Upper lobe of left lung (tissue), 4 donors: Measurements from ENCODE around the gene ADAM22.

Source experiments
- EP300 ChIP-seq, 4 donors: sonication (generic); formaldehyde crosslinking; IDR thresholded peaks; one replicate each; pipeline ENCODE4 v1.5.1; 2017; ENCODE audit warnings: antibody characterized with exemption in 4 of 4, control low read depth in 2 of 4
- POLR2A ChIP-seq, 4 donors: fragments of 450-650 bp; IDR thresholded peaks; one replicate each; pipeline ENCODE4 v1.5.1; 2016 to 2017; ENCODE audit warnings: antibody characterized with exemption in 4 of 4, mild to moderate bottlenecking in 2 of 4
- POLR2AphosphoS5 ChIP-seq, 2 donors: sonication (generic); formaldehyde crosslinking; IDR thresholded peaks; one replicate each; pipeline ENCODE4 v1.5.1; 2017; ENCODE audit warnings: antibody characterized with exemption in 2 of 2
- TF ChIP-seq, protein P1 (sequence below), 6 experiments: fragments of 450-650 bp in 4 of 6; fragments of 200-600 bp in 2 of 6; sonication (generic) in 2 of 6; IDR thresholded peaks; one replicate each; pipeline ENCODE4 v1.5.1; 2016 to 2019; ENCODE audit warnings: antibody characterized with exemption in 6 of 6

- TF ChIP-seq, protein P1, sequence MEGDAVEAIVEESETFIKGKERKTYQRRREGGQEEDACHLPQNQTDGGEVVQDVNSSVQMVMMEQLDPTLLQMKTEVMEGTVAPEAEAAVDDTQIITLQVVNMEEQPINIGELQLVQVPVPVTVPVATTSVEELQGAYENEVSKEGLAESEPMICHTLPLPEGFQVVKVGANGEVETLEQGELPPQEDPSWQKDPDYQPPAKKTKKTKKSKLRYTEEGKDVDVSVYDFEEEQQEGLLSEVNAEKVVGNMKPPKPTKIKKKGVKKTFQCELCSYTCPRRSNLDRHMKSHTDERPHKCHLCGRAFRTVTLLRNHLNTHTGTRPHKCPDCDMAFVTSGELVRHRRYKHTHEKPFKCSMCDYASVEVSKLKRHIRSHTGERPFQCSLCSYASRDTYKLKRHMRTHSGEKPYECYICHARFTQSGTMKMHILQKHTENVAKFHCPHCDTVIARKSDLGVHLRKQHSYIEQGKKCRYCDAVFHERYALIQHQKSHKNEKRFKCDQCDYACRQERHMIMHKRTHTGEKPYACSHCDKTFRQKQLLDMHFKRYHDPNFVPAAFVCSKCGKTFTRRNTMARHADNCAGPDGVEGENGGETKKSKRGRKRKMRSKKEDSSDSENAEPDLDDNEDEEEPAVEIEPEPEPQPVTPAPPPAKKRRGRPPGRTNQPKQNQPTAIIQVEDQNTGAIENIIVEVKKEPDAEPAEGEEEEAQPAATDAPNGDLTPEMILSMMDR (IDR thresholded peaks at IDR 0.05), result no peak
- TF ChIP-seq POLR2A (IDR thresholded peaks at IDR 0.05), result no peak
- no peak for TF ChIP-seq POLR2AphosphoS5 (IDR thresholded peaks at IDR 0.05)
- no peak for TF ChIP-seq EP300 (IDR thresholded peaks at IDR 0.05)
These were observed 280.4 kb downstream of the ADAM22 start for GRCh38 chr7:88214456-88214855.
